Prostate gland (tissue), 2 donors: ENCODE results near the gene MMP25. TPM values are rescaled to one million over a fixed set of nuclear protein-coding genes. Genes with fewer than 3 reads are reported as not detected.
A peak's percentile ranks its signal among the peaks of the same experiment; 100 is the strongest.

Experiments
- DNase-seq: peaks from one replicate; pipeline ENCODE4 v3.0.0-alpha.2; 2019; ENCODE audit warnings: low spot score
- H3K27ac ChIP-seq, 2 donors: fragments of 200-600 bp; sonication (generic); 2 replicates each; pipeline ENCODE4 v1.5.1; 2017 to 2019
- H3K27me3 ChIP-seq: fragments of 200-600 bp; sonication (generic); replicated peaks from 2 replicates; pipeline ENCODE4 v1.5.1; 2019; ENCODE audit not compliant: insufficient read depth
- H3K36me3 ChIP-seq, 2 donors: fragments of 200-600 bp; sonication (generic); 1 replicate in 1 of 2; 2 replicates in 1 of 2; pipeline versions ENCODE4 v1.5.1 to v1.8.1; 2017 to 2019
- H3K4me1 ChIP-seq: fragments of 200-600 bp; sonication (generic); replicated peaks from 2 replicates; pipeline ENCODE4 v1.5.1; 2019
- H3K4me3 ChIP-seq, 2 donors: fragments of 200-600 bp; sonication (generic); 2 replicates each; pipeline ENCODE4 v1.5.1; 2017 to 2019
- H3K9me3 ChIP-seq: fragments of 200-600 bp; sonication (generic); 2 replicates; pipeline ENCODE4 v1.5.1; 2017
- CTCF ChIP-seq, 4 experiments: fragments of 200-600 bp in 2 of 4; fragments of 450-650 bp in 2 of 4; sonication (generic) in 2 of 4; IDR thresholded peaks; 1 replicate in 3 of 4; 2 replicates in 1 of 4; pipeline ENCODE4 v1.5.1; 2016 to 2019; ENCODE audit warnings: antibody characterized with exemption in 4 of 4, mild to moderate bottlenecking in 2 of 4, moderate library complexity in 2 of 4
- POLR2A ChIP-seq: fragments of 450-650 bp; IDR thresholded peaks from one replicate; pipeline ENCODE4 v1.6.1; 2016; ENCODE audit warnings: antibody characterized with exemption, mild to moderate bottlenecking
- POLR2AphosphoS5 ChIP-seq: sonication (generic); formaldehyde crosslinking; IDR thresholded peaks from one replicate; pipeline ENCODE4 v1.6.1; 2017; ENCODE audit warnings: antibody characterized with exemption
- WGBS: methylation state at CpG from one replicate; pipeline ENCODE4 v1.1.5; 2018; 5-methylcytosine and 5-hydroxymethylcytosine counted together
- intact Hi-C: fragments of 100-400 bp; cut with DNase I; formaldehyde crosslinking; loops from one replicate; pipeline ENCODE4 v1.14.2; 2022
- total RNA-seq, 2 donors: library from RNA; depleted of rRNA; stranded (reverse); fragments of >200 nt; gene quantifications; one replicate each; pipeline ENCODE4 v1.1.0, GENCODE V29; 2016

MMP25 gene
- total RNA-seq, 2 donors from 2014 or later = 0.74 to 1.4 TPM

DNA sequence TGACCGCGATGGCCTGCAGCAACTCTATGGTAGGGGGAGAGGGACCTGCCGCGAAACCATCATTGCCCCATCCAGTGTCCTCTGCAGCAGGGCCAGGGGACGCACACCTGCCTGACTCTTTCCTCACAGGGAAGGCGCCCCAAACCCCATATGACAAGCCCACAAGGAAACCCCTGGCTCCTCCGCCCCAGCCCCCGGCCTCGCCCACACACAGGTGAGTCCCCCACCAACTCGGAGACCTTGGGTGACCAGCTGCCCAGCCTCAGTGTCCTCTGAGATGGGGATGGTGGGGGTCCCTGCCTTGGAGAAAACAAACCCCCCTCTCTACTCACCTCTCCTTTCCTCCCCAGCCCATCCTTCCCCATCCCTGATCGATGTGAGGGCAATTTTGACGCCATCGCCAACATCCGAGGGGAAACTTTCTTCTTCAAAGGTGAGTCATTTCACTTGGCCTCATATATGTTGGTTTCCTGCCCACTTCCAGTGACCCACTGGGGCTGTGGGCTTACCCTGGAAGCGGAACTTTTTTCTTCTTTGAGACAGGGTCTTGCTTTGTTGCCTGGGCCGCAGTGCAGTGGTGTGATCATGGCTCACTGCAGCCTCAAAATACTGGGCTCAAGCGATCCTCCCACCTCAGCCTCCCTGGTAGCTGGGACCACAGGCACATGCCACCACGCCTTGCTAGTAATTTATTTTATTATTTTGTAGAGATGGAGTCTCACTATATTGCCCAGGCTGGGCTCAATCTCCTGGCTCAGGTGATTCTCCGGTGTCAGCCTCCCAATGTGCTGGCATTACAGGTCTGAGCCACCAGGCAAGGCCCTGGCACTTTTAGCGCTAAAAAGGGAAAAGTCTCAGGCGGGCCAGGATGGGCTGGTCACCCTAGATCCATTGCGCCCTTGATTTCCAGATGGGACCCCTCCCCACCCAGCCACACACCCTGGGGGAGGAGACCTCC is 11.1 kb downstream of the MMP25 start:
- DNase-seq = no peak
- intact Hi-C loops = loop anchor here (5.0 kb wide), 1 partner anchor 70 kb away; no protein-coding TSS in a partner anchor
- Histone ChIP-seq H3K36me3 (no peaks in the 10 kb centered on the region), H3K4me3 (no peak overlapping the region), H3K27ac (no peak overlapping the region), H3K4me1 (peaks cover 7% of the 10 kb centered on the region), H3K9me3 (no peaks in the 10 kb centered on the region), H3K27me3 (no peaks in the 10 kb centered on the region)
- TF ChIP-seq POLR2A (no peak), POLR2AphosphoS5 (no peak), CTCF (IDR thresholded peaks at IDR 0.05) (no peak)
- WGBS = 94% methylated on average over 20 of the region's 22 CpGs

DNA sequence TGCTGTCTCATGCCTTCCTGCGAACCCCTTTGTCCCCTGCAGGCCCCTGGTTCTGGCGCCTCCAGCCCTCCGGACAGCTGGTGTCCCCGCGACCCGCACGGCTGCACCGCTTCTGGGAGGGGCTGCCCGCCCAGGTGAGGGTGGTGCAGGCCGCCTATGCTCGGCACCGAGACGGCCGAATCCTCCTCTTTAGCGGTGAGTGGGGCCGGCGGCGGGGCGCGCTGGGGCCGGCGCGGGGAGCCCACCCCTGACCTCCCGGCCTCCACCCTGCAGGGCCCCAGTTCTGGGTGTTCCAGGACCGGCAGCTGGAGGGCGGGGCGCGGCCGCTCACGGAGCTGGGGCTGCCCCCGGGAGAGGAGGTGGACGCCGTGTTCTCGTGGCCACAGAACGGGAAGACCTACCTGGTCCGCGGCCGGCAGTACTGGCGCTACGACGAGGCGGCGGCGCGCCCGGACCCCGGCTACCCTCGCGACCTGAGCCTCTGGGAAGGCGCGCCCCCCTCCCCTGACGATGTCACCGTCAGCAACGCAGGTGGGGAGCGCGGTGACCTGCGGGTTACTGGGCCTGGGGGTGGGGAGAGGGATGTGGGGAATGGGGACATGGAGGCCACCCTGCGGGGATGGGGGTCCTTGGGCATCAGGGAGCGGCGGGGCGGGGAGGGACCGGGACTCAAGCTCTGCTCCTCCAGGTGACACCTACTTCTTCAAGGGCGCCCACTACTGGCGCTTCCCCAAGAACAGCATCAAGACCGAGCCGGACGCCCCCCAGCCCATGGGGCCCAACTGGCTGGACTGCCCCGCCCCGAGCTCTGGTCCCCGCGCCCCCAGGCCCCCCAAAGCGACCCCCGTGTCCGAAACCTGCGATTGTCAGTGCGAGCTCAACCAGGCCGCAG is 12.0 kb downstream of the MMP25 start:
- Histone ChIP-seq H3K27me3 (no peaks in the 10 kb centered on the region), H3K27ac (peak overlapping the region; percentile 74 to 76), H3K9me3 (no peaks in the 10 kb centered on the region), H3K4me3 (peak overlapping the region; percentile 92 to 93), H3K4me1 (peaks cover 7% of the 10 kb centered on the region), H3K36me3 (no peaks in the 10 kb centered on the region)
- intact Hi-C loops = loop anchor here (5.0 kb wide), 1 partner anchor 69 kb away; no protein-coding TSS in a partner anchor
- WGBS = 12% methylated on average over 35 of the region's 77 CpGs
- TF ChIP-seq POLR2AphosphoS5 (no peak), CTCF (IDR thresholded peaks at IDR 0.05) (peak in 1 of 4 experiments; percentile 26)
- peak; percentile 47 for DNase-seq

DNA sequence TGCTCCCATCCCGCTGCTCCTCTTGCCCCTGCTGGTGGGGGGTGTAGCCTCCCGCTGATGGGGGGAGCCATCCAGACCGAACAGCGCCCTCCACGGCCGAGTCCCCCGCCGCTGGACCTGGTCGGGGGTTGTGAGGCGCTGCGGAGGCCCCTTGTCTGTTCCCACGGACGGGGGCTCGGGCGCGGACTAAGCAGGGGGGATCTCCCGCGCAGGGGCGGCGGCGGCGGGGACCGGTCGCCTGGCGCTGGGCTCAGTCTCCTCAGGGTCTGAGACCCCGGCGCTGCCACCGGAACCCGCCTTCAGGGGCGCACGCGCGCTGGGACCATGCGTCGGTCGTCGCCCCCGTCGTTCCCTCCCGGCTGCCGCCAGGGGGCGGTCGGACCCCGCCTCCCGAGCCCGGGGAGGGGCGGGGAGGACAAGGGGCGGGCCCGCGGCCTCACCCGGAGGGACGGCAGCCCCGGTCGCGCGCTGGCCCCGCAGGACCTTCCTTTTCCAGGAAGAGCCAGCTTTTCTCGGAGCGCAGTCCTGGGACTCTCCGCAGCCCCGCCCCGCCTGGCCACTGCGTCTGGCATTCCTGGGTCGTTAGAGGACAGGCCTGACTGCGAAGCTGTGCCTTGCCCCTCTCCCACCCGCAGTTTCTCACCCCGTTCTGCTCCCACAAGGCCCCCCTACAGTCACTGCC is 12.8 kb downstream of the MMP25 start:
- peaks cover 7% of the 10 kb centered on the region for H3K4me1 ChIP-seq
- H3K9me3 ChIP-seq = no peaks in the 10 kb centered on the region
- peak overlapping the region; percentile 92 to 93 for H3K4me3 ChIP-seq
- H3K27me3 ChIP-seq = no peaks in the 10 kb centered on the region
- TF ChIP-seq CTCF (IDR thresholded peaks at IDR 0.05) (peak; percentile 86 to 98 (median 97)), POLR2A (peak; percentile 19), POLR2AphosphoS5 (peak; percentile 66)
- DNase-seq = peak; percentile 72
- H3K27ac ChIP-seq = peak overlapping the region; percentile 74 to 76
- H3K36me3 ChIP-seq = no peaks in the 10 kb centered on the region
- intact Hi-C loops = loop anchor here (5.0 kb wide), 1 partner anchor 68 kb away; no protein-coding TSS in a partner anchor
- 2% methylated on average over 55 of the region's 67 CpGs for WGBS

GRCh38 chr16:3059723-3060242 is 13.4 kb downstream of the MMP25 start:
- intact Hi-C loops = loop anchor here (2.0 to 5.0 kb wide), 2 partner anchors 68 to 107 kb away; no protein-coding TSS in a partner anchor
- 57% methylated on average over 9 of the region's 9 CpGs for WGBS
- no peaks in the 10 kb centered on the region for H3K9me3 ChIP-seq
- no peak for TF ChIP-seq POLR2AphosphoS5
- TF ChIP-seq CTCF (IDR thresholded peaks at IDR 0.05) = no peak
- TF ChIP-seq POLR2A = no peak
- peak overlapping the region; percentile 74 to 76 for H3K27ac ChIP-seq
- no peak for DNase-seq
- no peaks in the 10 kb centered on the region for H3K27me3 ChIP-seq
- H3K4me1 ChIP-seq = peaks cover 7% of the 10 kb centered on the region
- no peaks in the 10 kb centered on the region for H3K36me3 ChIP-seq
- H3K4me3 ChIP-seq = peak overlapping the region; percentile 92 to 93
